Upper lobe of left lung (tissue), 4 donors: ENCODE results near the gene PDE7B.

Experiments
- CTCF ChIP-seq, 6 experiments: fragments of 450-650 bp in 4 of 6; fragments of 200-600 bp in 2 of 6; sonication (generic) in 2 of 6; IDR thresholded peaks; one replicate each; pipeline ENCODE4 v1.5.1; 2016 to 2019; ENCODE audit warnings: antibody characterized with exemption in 6 of 6
- POLR2A ChIP-seq, 4 donors: fragments of 450-650 bp; IDR thresholded peaks; one replicate each; pipeline ENCODE4 v1.5.1; 2016 to 2017; ENCODE audit warnings: antibody characterized with exemption in 4 of 4, mild to moderate bottlenecking in 2 of 4
- POLR2AphosphoS5 ChIP-seq, 2 donors: sonication (generic); formaldehyde crosslinking; IDR thresholded peaks; one replicate each; pipeline ENCODE4 v1.5.1; 2017; ENCODE audit warnings: antibody characterized with exemption in 2 of 2

GRCh38 chr6:135853227-135853626 is 1.7 kb downstream of the PDE7B start:
- TF ChIP-seq CTCF (IDR thresholded peaks at IDR 0.05) (no peak), POLR2AphosphoS5 (IDR thresholded peaks at IDR 0.05) (no peak), POLR2A (IDR thresholded peaks at IDR 0.05) (no peak)
